Skeletal muscle cell (primary cell): ENCODE results near the gene TYROBP.
"Not testable (repeated sequence)": the region's sequence is repeated elsewhere in the genome, so short reads cannot be mapped to it uniquely, and the experiment has no call there.

ENCODE experiments used
- DNase-seq: peaks from one replicate; pipeline ENCODE4 v3.0.0-alpha.2; 2010; ENCODE audit warnings: low read depth
- H3K4me3 ChIP-seq: 2 replicates; pipeline ENCODE4 v1.5.1; 2011; ENCODE audit warnings: low read depth, mild to moderate bottlenecking, control low read depth, low read length, moderate library complexity

The TYROBP gene

GRCh38 chr19:35903550-35904179 is 4.4 kb downstream of the TYROBP start:
- DNase-seq: peak; percentile 36
- H3K4me3 ChIP-seq: peak overlapping the region; percentile 21

- DNase-seq: no peak
- peak overlapping the region; percentile 21 for H3K4me3 ChIP-seq
Observed at GRCh38 chr19:35902870-35903475, 5.1 kb downstream of the TYROBP start.

- no peak for DNase-seq
- H3K4me3 ChIP-seq: peak within 1 kb of the TSS; percentile 21
Observed at GRCh38 chr19:35901854-35902661, 6.0 kb downstream of the TYROBP start, which contains the start of gene HCST. TSS of gene HCST (plus strand) at chr19:35902529. CDS start at chr19:35902594, 65 bp downstream.

GRCh38 chr19:35901055-35901644 is 6.9 kb downstream of the TYROBP start:
- no peak for DNase-seq
- no peak overlapping the region for H3K4me3 ChIP-seq

- peak overlapping the region; percentile 78 for H3K4me3 ChIP-seq
- DNase-seq: peak; percentile 36
Observed at GRCh38 chr19:35899547-35900214, 8.4 kb downstream of the TYROBP start.

- H3K4me3 ChIP-seq: peak overlapping the region; percentile 78
- DNase-seq: no peak
Observed at GRCh38 chr19:35898499-35898809, 9.6 kb downstream of the TYROBP start.

GRCh38 chr19:35897706-35898451 is 10.2 kb downstream of the TYROBP start:
- no peak for DNase-seq
- H3K4me3 ChIP-seq: peak overlapping the region; percentile 78

- H3K4me3 ChIP-seq: no peak overlapping the region
- DNase-seq: no peak
Observed at GRCh38 chr19:35896643-35897040, 11.5 kb downstream of the TYROBP start.

- no peak overlapping the region for H3K4me3 ChIP-seq
- no peak for DNase-seq
Observed at GRCh38 chr19:35895911-35896642, 12.0 kb downstream of the TYROBP start.

GRCh38 chr19:35894342-35894741 is 13.8 kb downstream of the TYROBP start:
- no peak for DNase-seq
- H3K4me3 ChIP-seq: no peak overlapping the region

GRCh38 chr19:35891819-35892218 is 16.3 kb downstream of the TYROBP start:
- DNase-seq, H3K4me3 ChIP-seq: not testable (repeated sequence)

GRCh38 chr19:35890113-35890650 is 17.9 kb downstream of the TYROBP start:
- no peak for DNase-seq
- H3K4me3 ChIP-seq: no peak overlapping the region

GRCh38 chr19:35889370-35890112 is 18.6 kb downstream of the TYROBP start:
- no peak for DNase-seq
- no peak overlapping the region for H3K4me3 ChIP-seq

- H3K4me3 ChIP-seq: no peak overlapping the region
- no peak for DNase-seq
Observed at GRCh38 chr19:35888398-35888797, 19.7 kb downstream of the TYROBP start.

GRCh38 chr19:35887197-35887596 is 20.9 kb downstream of the TYROBP start:
- no peak for DNase-seq
- no peak overlapping the region for H3K4me3 ChIP-seq

GRCh38 chr19:35885904-35886303 is 22.2 kb downstream of the TYROBP start:
- no peak for DNase-seq
- no peak overlapping the region for H3K4me3 ChIP-seq

GRCh38 chr19:35885225-35885738 is 22.8 kb downstream of the TYROBP start:
- H3K4me3 ChIP-seq: no peak overlapping the region
- DNase-seq: no peak
